Esophagus muscularis mucosa (tissue), 4 donors: ENCODE results near the gene MSRB1. TPM values are rescaled to one million over a fixed set of nuclear protein-coding genes. Genes with fewer than 3 reads are reported as not detected.

Experiments
- DNase-seq: peaks from one replicate; pipeline ENCODE4 v3.0.0-alpha.2; 2017; ENCODE audit errors: extremely low spot score
- H3K27ac ChIP-seq, 4 donors: fragments of 200-600 bp; sonication (generic); replicated peaks in 1 of 4; 1 replicate in 3 of 4; 2 replicates in 1 of 4; pipeline ENCODE4 v1.5.1; 2016 to 2019; ENCODE audit warnings: mild to moderate bottlenecking in 1 of 4
- H3K27me3 ChIP-seq, 4 donors: fragments of 200-600 bp; sonication (generic); one replicate each; pipeline versions ENCODE4 v1.5.1 to v1.6.0; 2016 to 2019
- H3K36me3 ChIP-seq, 4 donors: fragments of 200-600 bp; sonication (generic); one replicate each; pipeline ENCODE4 v1.5.1; 2016 to 2019
- H3K4me1 ChIP-seq, 4 donors: fragments of 200-600 bp; sonication (generic); one replicate each; pipeline ENCODE4 v1.5.1; 2016 to 2019
- H3K4me3 ChIP-seq, 4 donors: fragments of 200-600 bp; sonication (generic); 1 replicate in 2 of 4; 2 replicates in 2 of 4; pipeline ENCODE4 v1.5.1; 2016 to 2019; ENCODE audit warnings: mild to moderate bottlenecking in 4 of 4, moderate library complexity in 1 of 4
- H3K9me3 ChIP-seq, 4 donors: fragments of 200-600 bp; sonication (generic); 1 replicate in 3 of 4; 2 replicates in 1 of 4; pipeline ENCODE4 v1.5.1; 2016 to 2019
- CTCF ChIP-seq, 3 experiments: fragments of 200-600 bp in 2 of 3; fragments of 450-650 bp in 1 of 3; sonication (generic) in 2 of 3; IDR thresholded peaks; one replicate each; pipeline ENCODE4 v1.5.1; 2017 to 2019; ENCODE audit warnings: antibody characterized with exemption in 3 of 3, mild to moderate bottlenecking in 2 of 3, moderate library complexity in 1 of 3
- EP300 ChIP-seq: sonication (generic); formaldehyde crosslinking; IDR thresholded peaks from one replicate; pipeline ENCODE4 v1.6.1; 2017; ENCODE audit warnings: antibody characterized with exemption
- POLR2A ChIP-seq: fragments of 450-650 bp; IDR thresholded peaks from one replicate; pipeline ENCODE4 v1.6.1; 2017; ENCODE audit warnings: antibody characterized with exemption, moderate library complexity, mild to moderate bottlenecking, low read depth
- POLR2AphosphoS5 ChIP-seq, 2 donors: sonication (generic); formaldehyde crosslinking; IDR thresholded peaks; one replicate each; pipeline ENCODE4 v1.6.1; 2017; ENCODE audit warnings: antibody characterized with exemption in 2 of 2
- WGBS: methylation state at CpG from one replicate; pipeline ENCODE4 v1.1.5; 2018; 5-methylcytosine and 5-hydroxymethylcytosine counted together
- intact Hi-C: fragments of 100-400 bp; cut with DNase I; formaldehyde crosslinking; loops from one replicate; pipeline ENCODE4 v1.15.1; 2023
- small RNA-seq, 3 donors: library from RNA; depleted of rRNA; stranded (forward); fragments of <200 nt; gene quantifications; one replicate each; pipeline ENCODE3, GENCODE V24; 2016
- total RNA-seq, 4 donors: library from RNA; depleted of rRNA; stranded (reverse); fragments of >200 nt; gene quantifications; one replicate each; pipeline versions ENCODE4 v1.1.0 to v1.2.1, GENCODE V29; 2016

Gene MSRB1
- total RNA-seq, 4 donors from 2014 or later, result 46.0 to 78.7 (median 53.1) TPM

GRCh38 chr16:1890024-1890707, 52.8 kb downstream of the MSRB1 start:
- Histone ChIP-seq H3K27me3 (peaks cover 0 to 71% (median 0%) of the 10 kb centered on the region in 4 donors), H3K9me3 (no peaks in the 10 kb centered on the region), H3K4me1 (no peaks in the 10 kb centered on the region), H3K36me3 (no peaks in the 10 kb centered on the region), H3K27ac (no peak overlapping the region), H3K4me3 (no peak overlapping the region)
- no peak for TF ChIP-seq CTCF (IDR thresholded peaks at IDR 0.05)
- no peak for TF ChIP-seq POLR2A
- no peak for TF ChIP-seq EP300
- no peak for TF ChIP-seq POLR2AphosphoS5 (IDR thresholded peaks at IDR 0.05)
- intact Hi-C loops, result no loop called here
- 68% methylated on average over 14 of the region's 16 CpGs for WGBS
- DNase-seq, result no peak

Small RNAs within 50 kb of the gene (small RNA-seq; reads per million reads assigned to genes)
- gene AC005363.2 (0 to 0.17 (median 0) reads per million in 3 donors), gene SNORA10 (0 reads per million in 3 donors), gene SNORA64 (0 reads per million in 3 donors)

Other genes starting within 250 kb of the MSRB1 start
- 10 to 100 TPM; 21.5 to 36.2 (median 28.5) TPM for gene MAPK8IP3, start 237.0 kb downstream of the MSRB1 start, total RNA-seq
- gene NME3, start 171.7 kb downstream of the MSRB1 start, total RNA-seq, result 100 to 1,000 TPM in 1 of 4 donors, 10 to 100 TPM in 3; 64.8 to 101 (median 83.7) TPM
- 10 to 100 TPM in 1 of 4 donors, 1 to 10 TPM in 3; 5.5 to 10.4 (median 6.5) TPM for gene EME2, start 170.4 kb downstream of the MSRB1 start, total RNA-seq
- 10 to 100 TPM; 47.1 to 75.2 (median 64.2) TPM for gene MRPS34, start 170.1 kb downstream of the MSRB1 start, total RNA-seq
- 100 to 1,000 TPM in 1 of 4 donors, 10 to 100 TPM in 3; 69.1 to 101 (median 78.6) TPM for gene SPSB3, start 160.6 kb downstream of the MSRB1 start, total RNA-seq
- gene NUBP2, start 160.2 kb downstream of the MSRB1 start, total RNA-seq, result 10 to 100 TPM; 82.7 to 93.8 (median 87.6) TPM
- under 1 TPM in 2 of 4 donors, not detected in 2; 0.45 to 0.75 TPM for gene IGFALS, start 149.5 kb downstream of the MSRB1 start, total RNA-seq
- gene HAGH, start 116.4 kb downstream of the MSRB1 start, total RNA-seq, result 100 to 1,000 TPM; 148 to 264 (median 180) TPM
- 10 to 100 TPM; 20.4 to 43.2 (median 39.5) TPM for gene FAHD1, start 116.0 kb downstream of the MSRB1 start, total RNA-seq
- not detected for gene MEIOB, start 71.0 kb downstream of the MSRB1 start, total RNA-seq
- not detected for gene HS3ST6, start 24.8 kb downstream of the MSRB1 start, total RNA-seq
- not detected for gene RPL3L, start 11.5 kb upstream of the MSRB1 start, total RNA-seq
- 100 to 1,000 TPM; 249 to 381 (median 295) TPM for gene NDUFB10, start 16.3 kb upstream of the MSRB1 start, total RNA-seq
- 1,000 to 10,000 TPM; 1,144 to 2,342 (median 1,414) TPM for gene RPS2, start 21.6 kb upstream of the MSRB1 start, total RNA-seq
- not detected for gene RNF151, start 23.7 kb upstream of the MSRB1 start, total RNA-seq
- 10 to 100 TPM; 27.0 to 42.9 (median 36.9) TPM for gene TBL3, start 28.9 kb upstream of the MSRB1 start, total RNA-seq
- gene NOXO1, start 38.3 kb upstream of the MSRB1 start, total RNA-seq, result under 1 TPM in 1 of 4 donors, not detected in 3; 0.52 TPM
- 10 to 100 TPM; 14.1 to 38.5 (median 23.7) TPM for gene GFER, start 41.0 kb upstream of the MSRB1 start, total RNA-seq
- gene SYNGR3, start 46.8 kb upstream of the MSRB1 start, total RNA-seq, result 1 to 10 TPM; 2.1 to 5.6 (median 3.3) TPM
- gene ZNF598, start 66.6 kb upstream of the MSRB1 start, total RNA-seq, result 10 to 100 TPM; 23.3 to 46.5 (median 34.9) TPM
- gene NPW, start 76.6 kb upstream of the MSRB1 start, total RNA-seq, result not detected
- gene NHERF2, start 83.7 kb upstream of the MSRB1 start, total RNA-seq, result 100 to 1,000 TPM in 2 of 4 donors, 10 to 100 TPM in 2; 45.3 to 130 (median 88.3) TPM
- gene NTHL1, start 104.6 kb upstream of the MSRB1 start, total RNA-seq, result 10 to 100 TPM; 11.8 to 25.2 (median 18.9) TPM
- gene TSC2, start 104.8 kb upstream of the MSRB1 start, total RNA-seq, result 10 to 100 TPM; 41.3 to 71.7 (median 52.0) TPM
- 100 to 1,000 TPM; 297 to 459 (median 366) TPM for gene PKD1, start 192.7 kb upstream of the MSRB1 start, total RNA-seq
- not detected for gene RAB26, start 205.4 kb upstream of the MSRB1 start, total RNA-seq
- gene TRAF7, start 212.6 kb upstream of the MSRB1 start, total RNA-seq, result 10 to 100 TPM; 42.6 to 64.5 (median 54.3) TPM